Activated gamma-delta T cell treated with anti-CD3 and anti-CD28 coated beads, Interleukin-2, amount 50 U/mL, for 16 hours (primary cell): ENCODE results near the gene ARHGAP26.

ENCODE experiments used
- DNase-seq: peaks from one replicate; pipeline ENCODE4 v3.0.0-alpha.2; 2020; ENCODE audit warnings: low read depth

Gene ARHGAP26

DNA sequence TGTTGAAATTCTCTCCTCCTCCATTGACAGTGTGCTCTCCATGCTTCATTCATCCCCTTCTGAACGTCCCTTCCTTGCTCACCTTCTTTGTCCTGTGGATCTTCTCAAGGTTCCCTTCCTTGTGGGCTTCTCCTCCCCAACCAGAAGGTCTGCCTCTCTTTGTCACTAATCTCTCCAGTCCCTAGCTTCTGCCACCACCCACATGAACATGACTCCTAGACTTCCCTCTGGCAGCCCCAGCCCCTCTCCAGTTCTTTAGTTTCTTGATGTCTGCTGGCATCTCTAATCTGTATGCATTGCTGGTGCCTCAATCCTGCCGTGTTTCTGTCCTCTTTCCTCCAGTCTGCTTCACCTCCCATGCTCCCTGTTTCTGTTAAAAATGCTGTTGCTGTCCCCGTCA is 79.3 kb downstream of the ARHGAP26 start:
- DNase-seq = no peak

DNA sequence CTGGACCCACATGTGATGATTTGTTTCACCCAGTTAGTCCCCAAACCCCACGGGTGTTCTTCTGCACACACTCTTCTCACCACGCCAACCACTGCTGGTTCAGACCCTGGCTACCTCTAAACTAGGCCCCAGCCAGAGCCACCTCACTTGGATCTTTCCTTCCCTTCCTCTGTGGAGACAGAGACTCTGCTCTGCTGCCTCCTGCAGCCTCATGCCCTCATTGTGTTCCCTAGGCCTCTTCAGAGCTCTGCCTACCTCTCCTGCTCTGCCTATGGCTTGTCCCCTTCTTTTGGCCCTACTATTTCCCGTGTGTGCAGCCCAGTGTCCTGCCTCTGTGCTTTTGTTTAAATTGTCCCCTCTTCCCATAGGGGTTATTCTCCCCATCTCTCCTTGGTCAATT is 79.7 kb downstream of the ARHGAP26 start:
- DNase-seq = no peak

DNA sequence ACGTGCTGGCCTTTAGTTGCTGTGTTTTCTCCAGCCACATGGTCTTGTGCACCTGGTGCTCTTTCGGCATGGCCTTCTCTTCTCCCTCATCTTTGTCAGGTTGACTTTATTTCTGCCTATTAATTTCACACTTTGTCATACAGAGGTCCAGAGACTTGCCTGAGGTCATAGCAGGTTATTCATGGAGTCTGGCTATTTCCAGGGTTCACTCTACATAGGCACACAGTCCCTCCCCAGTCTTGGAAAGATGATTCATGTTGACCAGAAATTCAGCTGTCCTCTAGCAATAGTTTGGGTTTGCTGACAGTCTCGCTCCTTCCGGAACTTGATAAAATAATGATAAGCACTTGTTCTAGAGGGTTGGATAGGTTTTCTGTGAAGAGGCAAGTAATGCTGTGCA is 81.6 kb downstream of the ARHGAP26 start:
- DNase-seq = no peak

DNA sequence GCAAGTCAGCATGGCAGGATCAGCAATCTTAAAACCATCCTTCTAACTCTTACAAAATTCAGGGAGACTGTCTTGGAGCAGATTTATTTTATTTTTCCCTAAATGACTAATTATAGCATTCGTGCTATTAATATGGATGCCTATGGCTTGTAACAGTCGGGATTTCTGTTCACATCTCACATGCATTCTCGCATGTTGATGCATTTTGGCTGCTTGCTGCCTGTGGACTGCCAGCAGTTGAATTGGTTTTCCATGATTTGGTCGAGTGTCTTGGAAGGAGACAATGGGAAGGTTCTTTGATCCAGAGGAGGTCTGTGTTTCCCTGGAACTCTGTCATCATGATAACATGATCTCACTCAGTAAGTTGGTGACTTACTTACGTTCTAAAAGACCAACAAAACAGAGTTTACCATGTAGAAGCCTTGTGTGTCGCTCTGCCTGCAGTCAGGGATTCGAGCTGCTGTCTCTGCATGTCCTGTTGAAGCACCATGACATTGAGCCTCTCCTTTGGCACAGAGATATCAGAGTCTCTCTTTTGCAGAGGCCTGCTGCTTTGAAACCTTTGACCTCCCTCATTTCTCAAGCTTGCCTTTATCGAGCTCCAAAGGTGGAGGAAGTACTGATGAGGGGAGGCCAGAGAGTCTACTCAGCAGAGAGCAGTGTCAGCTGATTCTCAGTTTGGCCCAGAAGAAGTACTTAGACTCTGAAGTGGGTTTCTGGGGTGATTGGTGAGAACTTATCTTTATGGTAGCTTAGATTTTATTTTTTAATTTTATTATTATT is 82.4 kb downstream of the ARHGAP26 start:
- DNase-seq = no peak

DNA sequence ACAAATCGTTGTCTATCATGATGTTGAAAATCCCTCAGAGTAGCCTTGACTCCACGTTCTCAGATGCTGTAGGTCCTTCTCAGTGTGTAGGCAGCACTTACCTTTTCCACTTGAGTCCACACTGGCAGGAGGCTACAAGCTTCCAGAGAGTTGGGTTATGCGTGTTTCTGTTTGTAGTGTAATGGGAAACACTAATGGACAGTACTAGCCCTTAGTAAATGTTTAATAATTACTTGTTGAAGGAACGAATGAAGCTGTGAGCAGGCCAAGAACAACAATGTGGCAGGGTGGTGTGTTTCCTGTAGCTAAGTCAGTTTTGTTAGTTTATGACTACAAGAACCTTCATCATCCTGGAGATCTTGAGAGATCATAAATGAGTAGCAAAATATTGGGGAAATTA is 83.5 kb downstream of the ARHGAP26 start:
- no peak for DNase-seq

DNA sequence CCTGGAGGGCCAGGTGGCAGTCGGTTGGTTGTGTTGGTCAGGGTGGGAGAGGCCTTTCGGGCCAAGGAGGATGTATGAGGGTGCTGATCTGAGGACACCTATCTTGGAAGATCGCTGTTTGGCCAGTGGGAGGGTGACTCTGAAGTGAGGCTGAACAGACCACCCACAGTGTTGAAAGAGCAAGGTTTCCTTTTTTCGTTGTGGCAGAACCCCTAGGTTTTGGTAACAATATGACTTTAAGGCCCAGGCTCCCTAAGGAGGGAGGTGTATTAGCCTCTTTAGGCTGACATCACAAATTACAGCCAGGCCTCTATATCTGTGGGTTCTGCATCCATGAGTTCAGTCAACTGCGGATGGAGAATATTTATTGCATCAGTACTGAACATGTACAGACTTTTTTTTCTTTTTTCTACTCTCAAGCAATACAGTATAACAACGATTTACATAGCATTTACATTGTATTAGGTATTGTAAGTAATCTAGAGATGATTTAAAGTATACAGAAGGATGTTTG is 86.1 kb downstream of the ARHGAP26 start:
- no peak for DNase-seq

DNA sequence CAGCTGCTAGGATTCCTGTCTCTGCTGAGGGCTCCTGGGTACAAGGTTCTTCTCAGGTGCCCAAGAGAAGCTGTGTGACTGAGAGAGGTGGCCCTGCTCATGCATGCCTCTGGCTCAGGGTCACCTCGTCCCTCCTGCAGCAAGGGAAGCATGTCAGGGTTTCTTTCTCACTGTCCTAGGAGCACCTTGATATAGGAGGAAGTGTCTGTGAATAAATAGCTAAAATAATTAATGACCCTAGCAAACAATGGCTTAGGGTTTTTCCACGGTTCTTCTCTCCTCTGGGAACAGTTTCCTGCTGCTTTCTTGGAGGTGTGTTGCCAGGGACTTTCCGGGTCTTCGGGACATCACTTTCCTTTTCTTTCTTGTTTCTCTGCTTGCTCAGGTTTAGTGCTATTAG is 87.2 kb downstream of the ARHGAP26 start:
- no peak for DNase-seq

DNA sequence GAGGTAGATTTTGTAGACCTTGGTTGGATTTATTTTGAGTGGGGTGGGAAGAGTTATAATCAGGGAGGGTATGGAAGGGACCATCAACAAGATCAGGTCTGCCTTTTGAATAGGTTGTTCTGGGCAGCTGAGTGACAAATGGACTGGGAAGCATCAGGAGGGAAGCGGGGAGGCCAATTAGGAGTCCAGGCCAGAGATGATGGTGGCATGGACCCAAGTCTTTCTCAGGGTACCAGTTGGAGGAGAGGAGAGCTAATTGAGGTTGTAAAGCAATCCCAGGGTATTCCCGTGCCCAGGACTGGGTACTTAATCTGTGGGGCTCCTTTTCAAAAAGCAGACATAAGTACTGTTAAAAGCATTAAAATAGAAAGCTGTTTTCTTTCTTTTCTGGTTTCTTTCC is 88.9 kb downstream of the ARHGAP26 start:
- DNase-seq = no peak

DNA sequence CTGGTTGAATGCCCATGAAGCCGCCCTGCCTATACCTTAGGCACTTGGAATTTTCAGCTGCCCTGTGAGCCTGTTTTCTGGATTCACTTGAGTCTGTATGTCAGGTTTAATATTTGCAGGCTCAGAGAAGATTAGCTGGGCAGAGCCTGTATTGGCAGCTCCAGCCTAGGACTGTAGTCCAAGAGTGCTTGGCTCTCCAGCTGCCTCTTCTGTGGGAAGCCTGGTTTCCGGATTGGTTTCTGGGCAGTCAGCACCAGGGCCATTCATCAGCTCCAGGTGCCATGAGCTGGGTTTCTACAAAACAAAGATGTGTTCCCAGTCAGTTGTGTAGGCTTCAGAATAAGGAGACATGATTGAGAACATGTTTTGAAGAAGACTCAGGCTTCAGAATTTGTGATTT is 90.1 kb downstream of the ARHGAP26 start:
- no peak for DNase-seq

DNA sequence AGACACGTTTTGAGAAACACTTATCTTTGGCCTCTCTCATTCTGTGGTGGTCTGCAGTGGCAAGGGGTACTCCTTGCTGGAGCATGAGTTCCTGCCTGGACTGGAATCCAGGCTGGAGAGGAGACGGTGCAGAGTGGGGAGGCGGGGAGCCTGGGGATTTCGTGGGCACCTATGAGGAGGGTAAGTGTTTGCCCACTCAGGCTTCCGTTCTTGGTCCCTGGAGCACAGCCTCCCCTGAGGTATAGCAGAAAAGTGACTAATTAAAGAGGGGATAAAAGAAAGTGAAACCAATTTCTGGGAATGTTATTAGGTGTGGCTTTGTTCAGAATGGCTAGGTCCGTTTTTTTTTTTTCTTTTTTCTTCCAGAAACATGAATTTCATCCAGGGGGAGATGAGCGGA is 90.8 kb downstream of the ARHGAP26 start:
- no peak for DNase-seq

DNA sequence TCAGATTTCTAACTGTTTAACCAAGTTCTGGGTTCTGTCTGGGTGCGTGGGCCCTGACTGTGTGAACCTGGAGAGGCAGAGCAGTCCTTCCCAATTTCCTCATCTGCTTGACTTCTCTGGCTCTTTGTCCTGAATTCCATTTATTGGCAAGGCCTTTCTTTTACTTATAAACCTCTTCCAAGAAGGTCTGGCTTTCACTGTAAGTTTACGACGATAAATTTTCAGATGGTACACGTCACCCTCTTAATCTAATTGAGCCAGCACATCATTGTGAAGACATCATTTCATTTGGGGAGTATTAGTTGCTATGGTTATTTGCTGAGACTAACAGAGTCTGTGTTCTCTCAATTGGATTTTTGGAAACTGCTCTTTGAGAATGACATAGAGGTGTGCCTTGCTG is 92.4 kb downstream of the ARHGAP26 start:
- DNase-seq = no peak

DNA sequence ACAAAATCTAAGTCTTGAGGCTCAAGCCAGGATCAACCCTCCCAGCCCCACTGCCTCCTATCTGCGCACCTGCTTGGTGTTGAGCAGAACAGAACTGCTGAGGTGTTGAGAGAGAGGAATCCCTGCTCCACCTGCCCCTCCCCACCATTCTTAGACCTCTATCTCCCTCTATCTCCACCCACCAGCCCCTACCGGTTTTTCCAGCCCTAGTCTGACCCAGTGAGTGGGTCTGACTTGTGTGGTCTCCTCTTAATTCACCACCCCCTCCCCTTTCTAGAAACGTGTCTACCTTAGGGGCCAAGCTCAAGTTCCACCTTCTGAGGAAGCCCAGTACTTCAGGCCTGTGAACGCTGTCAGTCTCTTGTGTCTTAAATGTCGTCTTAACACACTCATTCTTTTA is 93.7 kb downstream of the ARHGAP26 start:
- no peak for DNase-seq

DNA sequence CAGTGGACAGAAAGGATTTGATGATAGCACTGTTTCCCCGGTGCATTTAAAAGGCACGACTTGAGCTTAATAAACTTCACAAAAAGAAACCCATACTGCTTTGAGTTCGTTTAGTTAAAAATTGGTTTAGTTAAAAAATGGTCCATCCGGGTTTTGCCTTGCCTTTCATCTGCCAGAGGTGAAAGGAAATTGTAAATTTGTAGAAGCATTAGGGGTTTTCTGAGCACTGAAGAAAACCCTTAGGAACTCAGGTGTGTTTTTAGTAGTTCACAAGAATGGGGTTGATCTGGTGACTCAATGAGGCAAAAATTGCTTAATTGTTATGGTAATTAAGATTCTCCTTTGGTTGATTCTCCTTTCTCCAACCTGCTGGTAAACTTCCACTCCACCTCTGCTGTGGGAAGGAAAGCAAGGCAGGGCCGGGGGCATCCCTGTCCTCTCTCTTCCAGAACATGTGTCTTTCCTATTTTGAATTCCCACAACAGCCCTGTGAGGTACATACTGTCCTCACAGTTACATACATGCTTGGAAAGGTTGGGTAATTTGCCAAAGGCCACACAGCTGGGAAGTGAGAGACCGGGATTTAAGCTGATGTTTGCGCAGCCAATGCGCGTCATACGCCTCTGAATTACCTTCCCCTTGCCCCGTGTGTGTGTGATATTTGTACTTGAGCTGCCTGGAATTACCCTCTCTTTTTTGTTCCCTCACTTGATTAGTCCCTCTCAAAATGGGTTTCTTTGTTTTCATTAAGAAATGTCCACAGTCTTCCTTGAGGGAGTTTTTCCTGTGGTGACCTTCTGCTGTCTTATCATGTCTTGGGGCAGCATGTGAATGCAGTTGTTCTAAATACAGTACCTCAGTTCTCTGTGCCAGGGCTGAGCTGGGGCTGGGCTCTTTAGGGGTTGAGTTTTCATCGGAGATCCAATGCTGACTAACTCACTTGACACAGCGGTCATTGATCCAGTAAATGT is 94.4 kb downstream of the ARHGAP26 start:
- DNase-seq = no peak

DNA sequence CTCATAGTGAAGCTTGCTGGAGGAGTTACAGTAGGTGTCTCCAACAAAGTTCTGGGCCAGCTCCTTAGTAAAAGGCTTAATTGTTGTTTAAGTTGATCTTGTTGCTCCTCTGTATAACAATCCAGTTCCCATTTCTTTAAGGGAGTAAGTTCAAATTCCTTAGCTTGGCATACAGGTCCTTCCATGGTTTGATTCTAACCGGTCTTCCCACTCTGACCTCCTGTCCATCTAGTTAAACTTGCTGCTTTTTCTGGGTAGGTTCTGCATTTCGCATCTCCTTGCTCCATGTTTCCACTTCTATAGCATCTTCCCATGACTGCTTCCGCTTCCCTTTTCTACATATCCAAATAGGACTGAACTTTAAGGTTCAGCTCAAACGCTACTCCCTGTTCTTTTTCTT is 95.5 kb downstream of the ARHGAP26 start:
- DNase-seq = no peak

DNA sequence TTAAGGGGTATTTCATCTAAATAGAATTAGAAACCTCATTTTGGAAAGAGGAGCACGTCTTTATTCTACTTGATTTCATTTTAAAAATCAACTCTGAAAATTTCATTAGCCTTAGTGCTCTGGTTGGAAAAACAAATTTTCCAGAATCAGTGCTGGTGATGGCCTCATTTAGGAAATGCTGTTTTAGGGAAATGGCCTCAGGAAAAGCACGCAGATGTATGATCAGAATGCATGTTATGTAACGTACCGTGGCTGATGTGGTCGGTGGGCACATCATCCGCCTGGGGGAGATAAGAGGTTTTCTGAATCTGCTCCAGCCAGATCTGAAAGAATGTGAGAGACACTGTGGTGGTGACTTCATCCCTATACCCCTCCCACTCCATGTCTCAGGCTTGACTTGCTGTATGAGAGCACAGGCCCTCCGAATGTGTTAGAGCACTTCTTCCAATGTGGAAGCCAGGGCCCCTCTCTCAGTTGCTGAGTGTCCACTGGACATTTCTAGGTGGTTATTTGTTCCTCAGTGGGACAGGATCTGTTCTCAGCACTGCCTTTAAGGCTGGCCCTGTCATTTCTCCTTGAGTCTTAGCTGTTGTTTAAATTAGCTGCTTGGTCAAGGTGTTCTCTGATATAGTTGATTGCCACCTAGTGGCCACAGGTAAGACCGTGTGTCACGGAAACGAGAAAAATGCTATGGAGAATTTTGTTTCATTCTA is 96.5 kb downstream of the ARHGAP26 start:
- DNase-seq = peak; percentile 27

DNA sequence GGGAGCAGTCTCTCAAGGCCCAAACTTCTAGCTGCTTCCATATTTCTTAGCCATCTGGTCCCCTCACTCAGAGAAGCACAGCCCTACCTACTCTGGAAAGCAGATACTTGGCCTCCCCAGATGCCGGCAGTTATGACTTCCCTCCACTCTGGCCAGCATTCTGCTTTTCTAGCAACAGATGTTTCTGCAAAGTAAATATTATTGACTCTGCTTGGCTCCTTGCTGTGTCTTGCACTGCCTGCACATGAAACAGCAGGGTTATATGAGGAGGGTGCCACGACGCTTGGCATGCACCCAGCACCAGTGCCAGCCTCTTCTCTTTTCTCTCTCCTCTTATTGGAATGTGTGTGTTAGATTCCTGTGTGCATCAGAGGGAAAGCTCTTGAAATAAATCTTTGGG is 99.7 kb downstream of the ARHGAP26 start:
- DNase-seq = no peak

DNA sequence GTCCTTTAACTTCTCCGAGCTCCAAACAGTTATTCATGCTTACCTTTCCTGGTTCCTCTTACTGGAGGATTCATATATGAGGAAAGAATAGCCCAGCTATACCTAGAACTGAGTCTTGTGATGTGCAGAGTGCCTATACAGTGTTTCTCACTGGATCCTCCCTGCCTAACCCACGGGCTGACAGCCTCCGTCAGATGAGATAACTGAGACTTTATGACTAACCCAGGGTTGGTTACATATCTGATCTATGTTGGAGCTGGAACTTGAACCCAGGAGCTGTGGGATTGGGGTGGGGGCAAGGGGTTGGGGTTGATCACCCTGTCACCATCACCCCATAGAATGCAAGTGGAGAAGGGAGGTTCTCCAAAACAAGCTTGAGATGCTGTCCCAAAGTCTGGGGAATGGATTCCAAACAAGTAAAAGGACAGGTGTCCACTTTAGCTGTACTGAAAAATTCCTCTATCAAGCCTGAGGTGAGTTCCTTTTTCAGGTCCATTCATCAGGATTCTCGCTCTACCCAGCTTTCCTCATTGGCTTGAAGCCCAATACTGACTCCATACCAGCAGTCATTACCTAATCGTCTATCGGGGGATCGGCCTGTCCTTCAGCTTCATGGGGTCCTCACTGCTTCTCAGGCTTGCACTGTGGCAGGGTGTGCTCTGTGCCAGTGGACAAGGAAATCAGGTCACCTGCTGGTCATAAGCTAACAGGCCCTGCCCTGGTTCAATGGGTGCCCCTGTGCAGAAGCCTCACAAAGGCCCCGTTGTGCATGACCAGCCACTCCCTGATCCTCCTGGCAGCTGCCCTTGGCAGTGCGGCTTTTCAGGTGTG is 100.6 kb downstream of the ARHGAP26 start:
- DNase-seq = no peak

DNA sequence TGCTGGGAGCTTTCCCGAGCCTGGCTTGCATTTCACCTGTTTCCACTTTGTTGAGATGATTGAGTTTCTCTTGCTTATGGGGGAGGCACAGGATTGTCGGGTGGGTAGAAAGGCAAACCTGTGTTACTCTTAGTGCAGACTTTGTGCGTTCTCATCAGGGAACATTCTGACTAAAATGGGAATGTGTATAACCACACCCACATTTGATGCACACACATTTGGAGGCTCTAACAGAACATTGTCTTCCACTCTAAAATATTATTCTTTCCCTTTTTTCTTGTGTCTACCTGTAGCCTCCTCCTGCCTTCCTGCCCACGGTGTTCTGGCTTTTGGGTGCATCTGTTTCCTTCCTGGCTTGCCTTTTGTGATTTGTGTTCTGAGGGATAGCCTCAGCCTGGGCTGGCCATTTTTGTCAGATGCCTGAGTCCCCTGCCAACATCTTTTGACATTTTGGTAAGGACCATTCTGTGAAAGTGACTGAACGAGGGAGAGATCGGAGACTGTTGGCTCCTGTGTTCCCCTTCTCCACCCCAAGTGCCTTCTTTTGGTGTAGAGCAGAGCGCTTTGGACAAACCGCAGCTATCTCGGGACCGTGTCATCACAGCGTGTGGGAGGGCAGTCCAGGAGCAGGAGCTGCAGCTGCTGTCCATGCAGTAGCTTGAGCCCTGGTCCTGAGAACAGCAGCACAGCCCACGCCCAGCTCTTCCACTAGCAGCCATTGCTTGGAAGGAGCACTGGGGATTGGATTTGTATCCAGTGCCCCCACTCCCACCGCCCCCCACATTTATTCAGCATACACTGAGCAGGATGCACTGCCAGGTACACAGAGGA is 101.4 kb downstream of the ARHGAP26 start:
- no peak for DNase-seq

DNA sequence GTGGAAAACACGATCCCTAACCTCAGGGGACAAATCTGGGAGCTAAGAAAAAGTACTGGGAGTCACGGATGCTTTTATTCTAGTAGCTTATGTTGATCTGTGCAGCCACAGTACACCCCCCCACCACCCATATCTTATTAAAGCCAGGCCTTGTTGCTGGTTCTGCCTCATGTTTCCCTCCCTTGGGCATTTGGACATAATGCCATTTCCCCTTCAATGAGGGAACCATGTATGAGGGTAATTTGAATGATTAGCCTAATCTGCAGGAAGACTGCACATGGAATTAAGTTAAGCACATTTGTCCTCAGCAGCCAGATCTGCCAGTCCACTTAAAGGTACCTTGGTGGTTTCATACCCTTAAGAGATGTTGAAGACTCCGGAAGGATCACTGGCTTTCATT is 102.0 kb downstream of the ARHGAP26 start:
- no peak for DNase-seq

DNA sequence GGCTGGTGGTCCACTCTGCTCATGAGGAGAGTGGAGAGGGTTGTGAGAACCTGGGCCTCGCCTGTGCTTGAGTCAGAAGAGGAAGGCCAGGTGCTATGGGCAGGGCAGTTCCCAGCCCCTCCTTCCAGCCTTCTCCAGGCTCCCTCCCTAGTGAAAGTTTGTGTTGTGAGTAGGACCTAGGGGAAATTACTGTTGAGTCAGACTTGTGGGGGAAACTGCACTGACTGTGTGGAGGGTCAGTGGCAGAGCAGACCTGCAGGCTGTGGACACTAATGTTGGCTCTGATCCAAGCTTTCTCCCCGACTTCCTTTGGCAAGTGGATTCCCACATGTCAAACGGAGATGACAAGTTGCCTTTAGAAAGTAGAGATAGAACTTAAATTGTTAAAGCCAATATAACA is 102.6 kb downstream of the ARHGAP26 start:
- DNase-seq = no peak

DNA sequence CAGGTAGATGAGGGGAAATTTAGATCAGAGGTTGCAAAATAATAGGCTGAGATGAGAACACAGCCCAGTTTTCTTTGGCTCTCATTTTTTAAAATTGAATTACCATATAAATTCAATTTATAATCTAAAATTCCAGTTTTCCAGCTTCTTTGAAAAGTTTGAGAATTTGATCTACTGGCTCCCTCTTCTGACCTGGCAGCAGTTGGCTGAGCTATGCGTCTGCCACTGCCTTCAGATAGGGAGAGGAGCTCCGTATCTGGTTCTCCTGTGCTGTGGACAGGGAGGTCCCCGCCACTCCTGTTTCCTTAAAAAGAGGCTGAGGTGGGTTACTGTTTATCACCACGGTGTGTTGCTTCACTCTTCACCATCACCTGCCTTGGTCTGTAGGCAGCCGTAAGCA is 103.7 kb downstream of the ARHGAP26 start:
- DNase-seq = no peak
